ENCODE measurements around the gene RAD51D.

Gene RAD51D

GRCh38 chr17:35119370-35120165 lies at the start of gene RAD51D:
RAD51D (minus strand) TSS chr17:35119860; CDS start chr17:35119613, 247 bp downstream.
- no peak for TF ChIP-seq TCF4 (CRISPR knock-in tag; IDR thresholded peaks at IDR 0.05; ENCODE audit: borderline replicate concordance)
- no peak for TF ChIP-seq ZC3H10 (CRISPR knock-in tag; IDR thresholded peaks at IDR 0.05)
- no peak for TF ChIP-seq TSHZ2 (CRISPR knock-in tag; IDR thresholded peaks at IDR 0.05)
- TF ChIP-seq, protein P1, sequence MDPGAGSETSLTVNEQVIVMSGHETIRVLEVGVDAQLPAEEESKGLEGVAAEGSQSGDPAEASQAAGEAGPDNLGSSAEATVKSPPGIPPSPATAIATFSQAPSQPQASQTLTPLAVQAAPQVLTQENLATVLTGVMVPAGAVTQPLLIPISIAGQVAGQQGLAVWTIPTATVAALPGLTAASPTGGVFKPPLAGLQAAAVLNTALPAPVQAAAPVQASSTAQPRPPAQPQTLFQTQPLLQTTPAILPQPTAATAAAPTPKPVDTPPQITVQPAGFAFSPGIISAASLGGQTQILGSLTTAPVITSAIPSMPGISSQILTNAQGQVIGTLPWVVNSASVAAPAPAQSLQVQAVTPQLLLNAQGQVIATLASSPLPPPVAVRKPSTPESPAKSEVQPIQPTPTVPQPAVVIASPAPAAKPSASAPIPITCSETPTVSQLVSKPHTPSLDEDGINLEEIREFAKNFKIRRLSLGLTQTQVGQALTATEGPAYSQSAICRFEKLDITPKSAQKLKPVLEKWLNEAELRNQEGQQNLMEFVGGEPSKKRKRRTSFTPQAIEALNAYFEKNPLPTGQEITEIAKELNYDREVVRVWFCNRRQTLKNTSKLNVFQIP (CRISPR knock-in tag; IDR thresholded peaks at IDR 0.05; ENCODE audit: borderline replicate concordance, low read depth) = no peak
- TF ChIP-seq PPARA (CRISPR knock-in tag; IDR thresholded peaks at IDR 0.05; ENCODE audit: borderline replicate concordance) = no peak
- TF ChIP-seq OSR1 (CRISPR knock-in tag; IDR thresholded peaks at IDR 0.05) = no peak
- no peak for TF ChIP-seq CSDC2 (CRISPR knock-in tag; IDR thresholded peaks at IDR 0.05)
- no peak for TF ChIP-seq ZFP30 (CRISPR knock-in tag; IDR thresholded peaks at IDR 0.05)
- TF ChIP-seq ESRRG (CRISPR knock-in tag; IDR thresholded peaks at IDR 0.05) = no peak
- no peak for TF ChIP-seq ZNF70 (CRISPR knock-in tag; IDR thresholded peaks at IDR 0.05)
- peak; percentile 94 for ATAC-seq

DNA sequence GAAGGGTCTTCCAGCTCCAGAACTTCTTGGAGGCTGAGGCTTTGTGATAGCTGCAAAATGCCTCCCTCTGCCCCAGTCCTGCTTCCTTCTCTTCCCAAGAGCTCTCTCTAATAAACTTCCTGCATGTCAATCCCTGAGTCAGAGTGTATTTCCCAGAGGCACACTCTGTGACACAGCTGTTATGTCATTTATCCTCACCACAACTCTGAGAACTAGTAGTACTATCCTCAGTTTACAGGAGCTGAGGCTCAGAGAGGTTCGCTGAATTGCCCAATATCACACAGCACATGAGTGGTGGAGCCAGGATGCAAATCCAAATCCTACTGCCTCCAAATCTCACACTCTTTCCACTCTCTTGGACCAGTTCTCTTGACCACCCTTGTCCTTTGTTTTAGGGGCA lies 48.0 kb upstream of the RAD51D start:
- TF ChIP-seq ZNF565 (CRISPR knock-in tag; conservative IDR thresholded peaks at IDR 0.05; ENCODE audit: low read depth) (no peak), ZNF8 (CRISPR knock-in tag; IDR thresholded peaks at IDR 0.05) (no peak), PPARA (CRISPR knock-in tag; IDR thresholded peaks at IDR 0.05; ENCODE audit: borderline replicate concordance) (no peak), CREB5 (CRISPR knock-in tag; IDR thresholded peaks at IDR 0.05; ENCODE audit: low read depth) (no peak), BACH2 (CRISPR knock-in tag; IDR thresholded peaks at IDR 0.05; ENCODE audit: borderline replicate concordance) (no peak), SNAI2 (CRISPR knock-in tag; IDR thresholded peaks at IDR 0.05) (no peak), ZC3H10 (CRISPR knock-in tag; IDR thresholded peaks at IDR 0.05) (no peak), ARNTL (CRISPR knock-in tag; IDR thresholded peaks at IDR 0.05; ENCODE audit: borderline replicate concordance, low read depth) (no peak), ESRRG (CRISPR knock-in tag; IDR thresholded peaks at IDR 0.05) (no peak), CSRNP3 (CRISPR knock-in tag; IDR thresholded peaks at IDR 0.05) (no peak), ZFP3 (CRISPR knock-in tag; IDR thresholded peaks at IDR 0.05) (no peak), ISL1 (CRISPR knock-in tag; IDR thresholded peaks at IDR 0.05) (no peak), OSR1 (CRISPR knock-in tag; IDR thresholded peaks at IDR 0.05) (no peak), CSDC2 (CRISPR knock-in tag; IDR thresholded peaks at IDR 0.05) (no peak)
- TF ChIP-seq, protein P2, sequence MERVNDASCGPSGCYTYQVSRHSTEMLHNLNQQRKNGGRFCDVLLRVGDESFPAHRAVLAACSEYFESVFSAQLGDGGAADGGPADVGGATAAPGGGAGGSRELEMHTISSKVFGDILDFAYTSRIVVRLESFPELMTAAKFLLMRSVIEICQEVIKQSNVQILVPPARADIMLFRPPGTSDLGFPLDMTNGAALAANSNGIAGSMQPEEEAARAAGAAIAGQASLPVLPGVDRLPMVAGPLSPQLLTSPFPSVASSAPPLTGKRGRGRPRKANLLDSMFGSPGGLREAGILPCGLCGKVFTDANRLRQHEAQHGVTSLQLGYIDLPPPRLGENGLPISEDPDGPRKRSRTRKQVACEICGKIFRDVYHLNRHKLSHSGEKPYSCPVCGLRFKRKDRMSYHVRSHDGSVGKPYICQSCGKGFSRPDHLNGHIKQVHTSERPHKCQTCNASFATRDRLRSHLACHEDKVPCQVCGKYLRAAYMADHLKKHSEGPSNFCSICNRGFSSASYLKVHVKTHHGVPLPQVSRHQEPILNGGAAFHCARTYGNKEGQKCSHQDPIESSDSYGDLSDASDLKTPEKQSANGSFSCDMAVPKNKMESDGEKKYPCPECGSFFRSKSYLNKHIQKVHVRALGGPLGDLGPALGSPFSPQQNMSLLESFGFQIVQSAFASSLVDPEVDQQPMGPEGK (CRISPR knock-in tag; IDR thresholded peaks at IDR 0.05; ENCODE audit: borderline replicate concordance) = no peak
- no peak for ATAC-seq

GRCh38 chr17:35167046-35167445 lies 47.4 kb upstream of the RAD51D start:
- ATAC-seq = no peak
- TF ChIP-seq ZFP30 (CRISPR knock-in tag; IDR thresholded peaks at IDR 0.05) (no peak), ZNF70 (CRISPR knock-in tag; IDR thresholded peaks at IDR 0.05) (no peak), TSHZ2 (CRISPR knock-in tag; IDR thresholded peaks at IDR 0.05) (no peak), ESRRG (CRISPR knock-in tag; IDR thresholded peaks at IDR 0.05) (no peak), ZFP3 (CRISPR knock-in tag; IDR thresholded peaks at IDR 0.05) (no peak), PPARA (CRISPR knock-in tag; IDR thresholded peaks at IDR 0.05; ENCODE audit: borderline replicate concordance) (no peak), GLIS3 (CRISPR knock-in tag; IDR thresholded peaks at IDR 0.05) (no peak), RARB (CRISPR knock-in tag; IDR thresholded peaks at IDR 0.05) (no peak), SNAI2 (CRISPR knock-in tag; IDR thresholded peaks at IDR 0.05) (no peak), ZC3H10 (CRISPR knock-in tag; IDR thresholded peaks at IDR 0.05) (no peak)
- TF ChIP-seq, protein P2 (CRISPR knock-in tag; IDR thresholded peaks at IDR 0.05; ENCODE audit: borderline replicate concordance) = no peak
